ENCODE data around the gene VIPR2.

The VIPR2 gene

GRCh38 chr7:159117366-159118196 is 27.1 kb downstream of the VIPR2 start:
- H3K27ac ChIP-seq (ENCODE audit: low read length): no peak overlapping the region

DNA sequence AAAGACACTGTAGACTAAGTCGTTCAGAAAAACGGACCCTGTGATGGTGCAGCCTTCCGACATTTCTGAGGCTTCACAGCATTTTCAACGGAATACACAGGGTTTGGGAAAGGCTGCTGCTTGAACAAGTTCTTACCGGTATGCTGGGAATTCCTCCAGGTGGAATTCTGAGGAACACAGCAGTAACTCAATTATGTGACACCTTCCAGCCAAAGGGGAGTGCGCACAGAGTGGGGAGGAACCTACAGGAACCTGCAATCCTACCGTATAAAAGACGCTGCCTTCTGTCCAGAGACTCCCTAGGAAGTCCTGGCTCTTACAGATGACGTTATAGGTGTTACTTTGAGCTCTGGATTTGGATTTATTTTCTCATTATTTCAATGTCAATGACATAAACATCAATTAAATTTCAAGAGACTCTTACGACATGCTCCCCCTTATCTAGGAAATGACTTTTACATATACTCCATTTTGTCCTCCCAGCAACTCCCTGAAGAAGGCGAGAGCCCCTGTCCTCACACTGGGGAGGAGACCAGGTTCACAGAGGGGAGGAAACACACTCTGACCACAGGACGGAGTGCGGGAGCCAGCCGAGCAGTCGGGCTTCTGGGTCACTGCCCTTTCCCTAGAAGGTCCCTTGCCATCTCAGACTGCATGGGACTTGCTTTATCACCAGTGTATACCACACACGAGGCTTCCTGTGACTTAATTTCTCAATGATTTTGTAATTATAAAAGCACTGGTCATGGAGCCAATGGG is 27.9 kb downstream of the VIPR2 start:
- Histone ChIP-seq H3K9me3 (ENCODE audit: insufficient read depth, low read depth, low read length) (no peaks in the 10 kb centered on the region), H3K27me3 (ENCODE audit: insufficient read depth, low read length) (no peaks in the 10 kb centered on the region), H3K27ac (ENCODE audit: low read length) (no peak overlapping the region), H3K36me3 (ENCODE audit: insufficient read depth, low read depth, low read length) (no peaks in the 10 kb centered on the region), H3K4me3 (ENCODE audit: low read length) (no peak overlapping the region), H3K9ac (ENCODE audit: low read depth, low read length) (no peak overlapping the region), H3K4me1 (ENCODE audit: insufficient read depth, low read length) (peaks cover 4% of the 10 kb centered on the region; the same call in 1 of the 2 replicates)

More at GRCh38 chr7:159117366-159118196, 27.1 kb downstream of the VIPR2 start:
- H3K9ac ChIP-seq (ENCODE audit: low read depth, low read length): no peak overlapping the region
- no peaks in the 10 kb centered on the region for H3K27me3 ChIP-seq (ENCODE audit: insufficient read depth, low read length)
- H3K4me3 ChIP-seq (ENCODE audit: low read length): no peak overlapping the region
- no peaks in the 10 kb centered on the region for H3K36me3 ChIP-seq (ENCODE audit: insufficient read depth, low read depth, low read length)
- H3K4me1 ChIP-seq (ENCODE audit: insufficient read depth, low read length): peaks cover 4% of the 10 kb centered on the region; the same call in 1 of the 2 replicates
- no peaks in the 10 kb centered on the region for H3K9me3 ChIP-seq (ENCODE audit: insufficient read depth, low read depth, low read length)

DNA sequence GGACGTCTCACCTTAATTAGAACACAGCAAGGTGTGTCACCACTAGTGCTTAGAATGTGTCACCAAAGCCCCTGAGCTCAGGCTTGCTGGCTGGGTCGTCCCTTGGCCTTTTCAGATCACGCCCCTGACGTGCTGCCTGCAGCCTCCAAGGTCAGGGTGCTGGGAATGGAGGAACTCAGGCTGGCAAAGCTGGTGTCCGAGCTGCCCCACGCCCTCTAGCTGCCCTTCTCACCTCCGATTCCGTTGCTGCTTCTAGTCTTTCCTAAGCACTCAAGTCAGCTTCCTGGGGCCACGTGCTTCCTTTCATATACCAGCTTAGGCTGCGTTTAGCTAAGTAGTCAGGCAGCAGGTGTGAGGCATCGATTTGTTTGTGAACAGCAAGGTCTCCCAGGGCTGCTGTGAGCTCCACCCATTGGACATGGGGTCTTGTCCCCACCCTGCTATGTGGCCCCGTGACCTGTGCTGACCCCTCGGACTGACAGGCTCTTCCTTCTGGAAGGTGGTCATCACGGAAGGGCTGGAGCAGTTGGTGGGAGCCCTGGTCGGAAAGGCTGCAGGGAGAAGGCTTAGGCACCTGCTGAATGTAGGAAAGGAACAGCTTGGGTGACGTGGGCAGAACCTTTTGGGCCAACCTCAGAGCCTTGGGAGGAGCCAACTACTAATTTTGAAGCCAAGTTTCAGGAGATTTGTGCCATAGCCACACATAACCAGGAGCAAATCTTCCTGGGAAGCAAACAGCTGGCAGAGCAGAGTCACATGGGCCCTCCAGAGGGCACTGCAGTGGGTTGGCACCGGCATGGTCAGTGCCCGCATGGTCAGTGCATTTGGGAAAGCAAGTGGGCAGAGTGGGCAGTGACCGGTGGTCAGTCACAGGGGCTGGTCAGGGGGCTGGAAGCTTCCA is 28.8 kb downstream of the VIPR2 start:
- Histone ChIP-seq H3K9me3 (ENCODE audit: insufficient read depth, low read depth, low read length) (no peaks in the 10 kb centered on the region), H3K27me3 (ENCODE audit: insufficient read depth, low read length) (no peaks in the 10 kb centered on the region), H3K4me1 (ENCODE audit: insufficient read depth, low read length) (peaks cover 4% of the 10 kb centered on the region; the same call in 1 of the 2 replicates), H3K9ac (ENCODE audit: low read depth, low read length) (no peak overlapping the region), H3K36me3 (ENCODE audit: insufficient read depth, low read depth, low read length) (no peaks in the 10 kb centered on the region), H3K4me3 (ENCODE audit: low read length) (no peak overlapping the region), H3K27ac (ENCODE audit: low read length) (no peak overlapping the region)

- Histone ChIP-seq H3K36me3 (ENCODE audit: insufficient read depth, low read depth, low read length) (no peaks in the 10 kb centered on the region), H3K4me3 (ENCODE audit: low read length) (no peak overlapping the region), H3K27me3 (ENCODE audit: insufficient read depth, low read length) (no peaks in the 10 kb centered on the region), H3K27ac (ENCODE audit: low read length) (no peak overlapping the region), H3K9me3 (ENCODE audit: insufficient read depth, low read depth, low read length) (no peaks in the 10 kb centered on the region), H3K4me1 (ENCODE audit: insufficient read depth, low read length) (peaks cover 4% of the 10 kb centered on the region; the same call in 1 of the 2 replicates), H3K9ac (ENCODE audit: low read depth, low read length) (no peak overlapping the region)
Observed at GRCh38 chr7:159114981-159115380, 29.7 kb downstream of the VIPR2 start.

DNA sequence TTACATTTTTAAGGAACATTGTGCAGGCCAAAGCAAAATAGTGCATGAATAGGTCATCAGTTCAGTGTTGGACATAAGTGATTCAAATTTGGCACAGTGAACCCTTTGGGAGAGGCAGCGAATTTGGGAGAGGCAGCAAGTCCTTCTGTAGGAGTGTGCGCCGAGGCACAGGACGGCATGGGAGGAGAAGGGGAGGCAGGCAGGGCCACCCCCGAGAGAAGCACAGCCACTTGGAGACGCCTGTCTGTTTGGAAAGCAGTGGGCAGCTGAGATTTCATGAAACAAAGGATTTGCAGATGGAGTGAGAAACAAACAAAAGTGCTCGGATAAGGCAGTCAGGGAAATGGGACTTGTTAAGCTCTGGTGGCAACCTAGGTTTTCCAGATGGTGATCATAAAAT is 30.6 kb downstream of the VIPR2 start:
- Histone ChIP-seq H3K4me3 (ENCODE audit: low read length) (no peak overlapping the region), H3K27ac (ENCODE audit: low read length) (no peak overlapping the region), H3K9ac (ENCODE audit: low read depth, low read length) (no peak overlapping the region), H3K9me3 (ENCODE audit: insufficient read depth, low read depth, low read length) (no peaks in the 10 kb centered on the region), H3K27me3 (ENCODE audit: insufficient read depth, low read length) (no peaks in the 10 kb centered on the region), H3K4me1 (ENCODE audit: insufficient read depth, low read length) (peaks cover 4% of the 10 kb centered on the region; the same call in 1 of the 2 replicates), H3K36me3 (ENCODE audit: insufficient read depth, low read depth, low read length) (no peaks in the 10 kb centered on the region)

DNA sequence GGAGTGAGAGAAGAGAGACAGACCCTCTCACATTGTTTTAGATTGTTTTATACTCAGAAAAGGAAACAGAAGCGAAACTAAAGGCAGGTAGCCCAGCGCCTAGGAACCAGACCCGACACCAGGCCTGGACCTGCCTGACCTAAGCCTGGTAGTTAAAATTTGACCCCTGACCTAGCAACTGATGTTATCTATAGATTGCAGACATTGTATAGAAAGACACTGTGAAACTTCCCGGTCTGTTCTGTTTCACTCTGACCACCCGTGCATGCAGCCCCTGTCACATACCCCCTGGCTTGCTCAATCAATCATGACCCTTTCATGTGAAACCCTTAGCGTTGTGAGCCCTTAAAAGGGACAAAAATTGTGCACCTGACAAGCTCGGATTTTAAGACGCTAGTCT is 31.6 kb downstream of the VIPR2 start:
- Histone ChIP-seq H3K27me3 (ENCODE audit: insufficient read depth, low read length) (no peaks in the 10 kb centered on the region), H3K9me3 (ENCODE audit: insufficient read depth, low read depth, low read length) (no peaks in the 10 kb centered on the region), H3K4me3 (ENCODE audit: low read length) (no peak overlapping the region), H3K9ac (ENCODE audit: low read depth, low read length) (no peak overlapping the region), H3K4me1 (ENCODE audit: insufficient read depth, low read length) (peaks cover 4% of the 10 kb centered on the region; the same call in 1 of the 2 replicates), H3K36me3 (ENCODE audit: insufficient read depth, low read depth, low read length) (no peaks in the 10 kb centered on the region), H3K27ac (ENCODE audit: low read length) (no peak overlapping the region)

- H3K27ac ChIP-seq (ENCODE audit: low read length): no peak overlapping the region
- H3K4me1 ChIP-seq (ENCODE audit: insufficient read depth, low read length): peaks cover 4% of the 10 kb centered on the region; the same call in 1 of the 2 replicates
Observed at GRCh38 chr7:159112136-159113011, 32.3 kb downstream of the VIPR2 start.

DNA sequence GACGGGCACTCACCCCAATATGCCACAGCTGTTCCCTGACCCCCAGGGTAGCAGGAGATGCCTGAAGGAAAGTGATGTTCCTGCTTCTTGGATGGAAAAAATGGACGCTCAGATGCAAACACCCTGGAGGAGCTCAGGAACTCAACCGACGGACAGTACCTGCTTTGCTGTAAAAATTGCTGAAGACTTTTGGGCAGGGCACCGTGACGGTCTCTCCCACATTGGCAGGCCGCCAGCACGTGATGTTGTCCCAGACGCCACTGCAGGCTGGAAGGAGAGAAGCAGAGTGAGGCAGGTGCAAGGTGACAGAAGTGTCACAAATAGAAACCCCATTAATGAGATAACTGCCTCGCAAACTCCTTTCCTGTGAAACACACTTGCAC is 35.0 kb downstream of the VIPR2 start:
- no peaks in the 10 kb centered on the region for H3K27me3 ChIP-seq (ENCODE audit: insufficient read depth, low read length)

More at GRCh38 chr7:159112136-159113011, 32.3 kb downstream of the VIPR2 start:
- no peaks in the 10 kb centered on the region for H3K9me3 ChIP-seq (ENCODE audit: insufficient read depth, low read depth, low read length)
- H3K4me3 ChIP-seq (ENCODE audit: low read length): no peak overlapping the region
- no peaks in the 10 kb centered on the region for H3K36me3 ChIP-seq (ENCODE audit: insufficient read depth, low read depth, low read length)
- no peaks in the 10 kb centered on the region for H3K27me3 ChIP-seq (ENCODE audit: insufficient read depth, low read length)
- no peak overlapping the region for H3K9ac ChIP-seq (ENCODE audit: low read depth, low read length)

GRCh38 chr7:159108941-159109652 is 35.6 kb downstream of the VIPR2 start:
- Histone ChIP-seq H3K4me3 (ENCODE audit: low read length) (no peak overlapping the region), H3K36me3 (ENCODE audit: insufficient read depth, low read depth, low read length) (no peaks in the 10 kb centered on the region), H3K27ac (ENCODE audit: low read length) (no peak overlapping the region), H3K27me3 (ENCODE audit: insufficient read depth, low read length) (no peaks in the 10 kb centered on the region), H3K9me3 (ENCODE audit: insufficient read depth, low read depth, low read length) (no peaks in the 10 kb centered on the region), H3K9ac (ENCODE audit: low read depth, low read length) (no peak overlapping the region), H3K4me1 (ENCODE audit: insufficient read depth, low read length) (peaks cover 6% of the 10 kb centered on the region; the same call in 1 of the 2 replicates)

More for the DNA sequence above, 35.0 kb downstream of the VIPR2 start:
- Histone ChIP-seq H3K4me1 (ENCODE audit: insufficient read depth, low read length) (peaks cover 7% of the 10 kb centered on the region; the same call in 1 of the 2 replicates), H3K27ac (ENCODE audit: low read length) (no peak overlapping the region), H3K4me3 (ENCODE audit: low read length) (no peak overlapping the region), H3K9me3 (ENCODE audit: insufficient read depth, low read depth, low read length) (no peaks in the 10 kb centered on the region), H3K36me3 (ENCODE audit: insufficient read depth, low read depth, low read length) (no peaks in the 10 kb centered on the region), H3K9ac (ENCODE audit: low read depth, low read length) (no peak overlapping the region)

- Histone ChIP-seq H3K4me1 (ENCODE audit: insufficient read depth, low read length) (0 out of 2 replicates have a peak, but pooled peaks cover 3% of the 10 kb centered on the region), H3K27me3 (ENCODE audit: insufficient read depth, low read length) (no peaks in the 10 kb centered on the region), H3K36me3 (ENCODE audit: insufficient read depth, low read depth, low read length) (no peaks in the 10 kb centered on the region), H3K9me3 (ENCODE audit: insufficient read depth, low read depth, low read length) (no peaks in the 10 kb centered on the region), H3K4me3 (ENCODE audit: low read length) (no peak overlapping the region), H3K9ac (ENCODE audit: low read depth, low read length) (no peak overlapping the region), H3K27ac (ENCODE audit: low read length) (no peak overlapping the region)
Observed at GRCh38 chr7:159108491-159108890, 36.2 kb downstream of the VIPR2 start.
